HFF-Myc (cell line): Measurements from ENCODE around the gene RNF31.

Experiments
- DNase-seq: peaks from one replicate; pipeline ENCODE4 v3.0.0-alpha.2; 2011; ENCODE audit warnings: low read depth; ENCODE audit errors: extremely low read depth
- H3K4me3 ChIP-seq: replicated peaks from 2 replicates; pipeline ENCODE4 v1.5.1; 2011; ENCODE audit warnings: low read depth, mild to moderate bottlenecking, control low read depth, low read length
- CTCF ChIP-seq: IDR thresholded peaks from 2 replicates; pipeline ENCODE4 v1.5.1; 2012; ENCODE audit warnings: mild to moderate bottlenecking, low read depth, low read length, control low read depth; ENCODE audit errors: missing control alignments

Gene RNF31

GRCh38 chr14:24138396-24139271, 8.7 kb upstream of the RNF31 start:
- H3K4me3 ChIP-seq: no peak overlapping the region
- DNase-seq: no peak
- TF ChIP-seq CTCF: no peak

GRCh38 chr14:24139272-24139934, 7.9 kb upstream of the RNF31 start:
- no peak for DNase-seq
- no peak for TF ChIP-seq CTCF
- peak overlapping the region; percentile 81 for H3K4me3 ChIP-seq

- peak within 1 kb of the TSS; percentile 81 for H3K4me3 ChIP-seq
- DNase-seq: peak; percentile 99
- TF ChIP-seq CTCF: peak; percentile 28
These were observed 6.0 kb upstream of the RNF31 start, which contains the start of gene EMC9 for GRCh38 chr14:24141097-24141880. TSS of gene EMC9 (minus strand) at chr14:24141591. CDS start at chr14:24141304, 287 bp downstream.

- no peak for TF ChIP-seq CTCF
- DNase-seq: no peak
- no peak overlapping the region for H3K4me3 ChIP-seq
These were observed 3.8 kb upstream of the RNF31 start for GRCh38 chr14:24143511-24143910.

- DNase-seq: no peak
- no peak overlapping the region for H3K4me3 ChIP-seq
- no peak for TF ChIP-seq CTCF
These were observed 2.8 kb upstream of the RNF31 start for GRCh38 chr14:24144451-24144850.

GRCh38 chr14:24145219-24145618, 2.1 kb upstream of the RNF31 start:
- DNase-seq: no peak
- peak overlapping the region; percentile 75 for H3K4me3 ChIP-seq
- TF ChIP-seq CTCF: no peak
